NCI-H524 treated with DMSO at 0.1 percent for 48 hours (cell line): ENCODE data around the gene DNAH1.

Source experiments
- DNase-seq: peaks from one replicate; lab custom pipeline; 2025; lab: John Stamatoyannopoulos, UW

Gene DNAH1

DNA sequence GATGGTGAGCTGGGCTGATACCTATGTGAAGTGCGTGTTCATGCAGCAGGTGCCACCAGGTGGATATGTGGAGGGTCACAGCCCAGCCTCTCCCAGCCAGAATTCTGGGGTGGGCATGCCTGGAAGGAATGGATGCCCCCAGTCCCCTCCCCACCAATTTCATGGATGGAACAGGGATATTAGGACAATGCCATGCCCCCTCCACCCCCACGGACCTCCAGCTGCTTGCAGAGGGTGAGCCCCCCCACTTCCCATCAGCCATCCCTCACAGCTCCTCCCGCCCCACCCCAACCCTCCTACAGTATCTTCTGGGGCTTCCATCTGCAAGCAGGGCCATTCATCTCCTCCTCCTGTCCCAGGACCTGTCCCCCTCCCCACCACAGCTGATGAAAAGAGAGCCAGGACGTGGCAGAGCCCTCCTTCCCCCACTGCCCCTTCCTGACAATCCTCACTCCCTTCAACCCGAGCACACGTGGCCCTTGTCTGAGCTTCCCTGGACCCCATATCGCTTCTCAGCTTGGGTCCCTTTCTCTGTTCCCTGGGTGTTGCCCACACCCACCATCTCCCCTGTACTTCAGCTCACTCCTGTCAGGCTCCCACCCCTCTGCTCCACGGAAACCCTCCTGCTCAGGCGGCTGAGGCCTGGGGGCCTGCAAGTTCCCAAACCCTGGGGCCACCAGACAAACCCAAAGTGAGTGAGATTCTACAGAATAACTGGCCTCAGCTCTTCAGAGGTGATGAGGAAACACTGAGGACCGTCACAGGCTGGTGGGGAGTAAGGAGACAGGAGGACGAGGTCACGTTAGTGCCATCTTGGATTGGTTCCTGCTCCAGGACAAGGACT, 131.6 kb downstream of the DNAH1 start:
- no peak for DNase-seq
